Lung (tissue), 16 donors: ENCODE results near the gene SCYGR6. TPM values are rescaled to one million over a fixed set of nuclear protein-coding genes. Genes with fewer than 3 reads are reported as not detected.

Experiments
- ATAC-seq: fragments of 200-7000 bp; cut with Tn5 transposase; one replicate; pipeline ENCODE4 v1.9.1; 2020; ENCODE audit warnings: moderate number of reproducible peaks; ENCODE audit not compliant: insufficient read depth, low FRiP score
- DNase-seq, 3 donors: peaks; one replicate each; pipeline ENCODE4 v3.0.0-alpha.2; 2013 to 2017
- H3K27ac ChIP-seq, 2 donors: one replicate each; pipeline ENCODE4 v1.5.1; 2013; ENCODE audit warnings: mild to moderate bottlenecking in 2 of 2, moderate library complexity in 2 of 2, control low read depth in 1 of 2, inconsistent platforms in 1 of 2, low read depth in 1 of 2, low read length in 1 of 2
- H3K27me3 ChIP-seq, 3 donors: one replicate each; pipeline ENCODE4 v1.5.1; 2013; ENCODE audit warnings: low read length in 2 of 3; ENCODE audit not compliant: control insufficient read depth in 3 of 3, insufficient read depth in 3 of 3
- H3K36me3 ChIP-seq, 4 donors: one replicate each; pipeline ENCODE4 v1.5.1; 2013; ENCODE audit warnings: low read length in 4 of 4, mild to moderate bottlenecking in 1 of 4, moderate library complexity in 1 of 4; ENCODE audit not compliant: control insufficient read depth in 4 of 4, insufficient read depth in 4 of 4
- H3K4me1 ChIP-seq, 5 donors: one replicate each; pipeline ENCODE4 v1.5.1; 2013; ENCODE audit warnings: low read length in 5 of 5, mild to moderate bottlenecking in 2 of 5, moderate library complexity in 1 of 5; ENCODE audit not compliant: control insufficient read depth in 5 of 5, insufficient read depth in 5 of 5
- H3K4me3 ChIP-seq: one replicate; pipeline ENCODE4 v1.5.1; 2013; ENCODE audit warnings: mild to moderate bottlenecking, control low read depth, moderate library complexity
- H3K9ac ChIP-seq, 2 donors: one replicate each; pipeline ENCODE4 v1.5.1; 2013; ENCODE audit warnings: low read length in 2 of 2, control low read depth in 1 of 2; ENCODE audit not compliant: insufficient read depth in 1 of 2
- H3K9me3 ChIP-seq, 4 donors: one replicate each; pipeline ENCODE4 v1.5.1; 2013; ENCODE audit warnings: low read length in 3 of 4, mild to moderate bottlenecking in 1 of 4, moderate library complexity in 1 of 4; ENCODE audit not compliant: control insufficient read depth in 4 of 4, insufficient read depth in 3 of 4
- WGBS, 2 donors: extraction: QIAGEN DNeasy Blood & Tissue Kit; methylation state at CpG; one replicate each; pipeline ENCODE4 v1.1.7; 2013; 5-methylcytosine and 5-hydroxymethylcytosine counted together
- long read RNA-seq, 5 donors: transcript quantifications; one replicate each; lab custom pipeline, GENCODE V29; 2026
- polyA plus RNA-seq, 2 donors: library from polyadenylated mRNA; stranded (reverse); fragments of 200-250 nt; gene quantifications; one replicate each; pipeline ENCODE4 v1.2.1, GENCODE V29; 2013
- total RNA-seq, 2 donors: library from RNA; depleted of rRNA in 1 of 2; stranded (reverse); fragments of >200 nt in 1 of 2; gene quantifications; one replicate each; pipeline ENCODE4 v1.2.1, GENCODE V29; 2014 to 2021
- TF ChIP-seq, protein P1 (sequence below): IDR thresholded peaks from 2 replicates; pipeline ENCODE4 v1.5.1; 2012; ENCODE audit warnings: mild to moderate bottlenecking; ENCODE audit errors: control extremely low read depth, extremely low read depth
- donor health status: control.
- donor health status: control.
- donor health status: Bipolar disorder and iron deficiency.
- donor health status: healthy.
- donor health status: DM: yes; HTN: yes; CAD: no.

Gene SCYGR6, protein sequence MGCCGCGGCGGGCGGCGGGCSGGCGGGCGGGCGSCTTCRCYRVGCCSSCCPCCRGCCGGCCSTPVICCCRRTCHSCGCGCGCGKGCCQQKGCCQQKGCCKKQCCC
- total RNA-seq (not detected), polyA plus RNA-seq (not detected)
- long read RNA-seq, donor 1, partial matches to known transcripts: 0 of 1 reads
- long read RNA-seq, donor 1, other reads (novel, unspliced or antisense): 0 of 1 reads
- long read RNA-seq, donor 2: 0 reads
- long read RNA-seq, donor 3: 0 reads
- long read RNA-seq, donor 4: 0 reads
- long read RNA-seq, donor 5: 0 reads

DNA sequence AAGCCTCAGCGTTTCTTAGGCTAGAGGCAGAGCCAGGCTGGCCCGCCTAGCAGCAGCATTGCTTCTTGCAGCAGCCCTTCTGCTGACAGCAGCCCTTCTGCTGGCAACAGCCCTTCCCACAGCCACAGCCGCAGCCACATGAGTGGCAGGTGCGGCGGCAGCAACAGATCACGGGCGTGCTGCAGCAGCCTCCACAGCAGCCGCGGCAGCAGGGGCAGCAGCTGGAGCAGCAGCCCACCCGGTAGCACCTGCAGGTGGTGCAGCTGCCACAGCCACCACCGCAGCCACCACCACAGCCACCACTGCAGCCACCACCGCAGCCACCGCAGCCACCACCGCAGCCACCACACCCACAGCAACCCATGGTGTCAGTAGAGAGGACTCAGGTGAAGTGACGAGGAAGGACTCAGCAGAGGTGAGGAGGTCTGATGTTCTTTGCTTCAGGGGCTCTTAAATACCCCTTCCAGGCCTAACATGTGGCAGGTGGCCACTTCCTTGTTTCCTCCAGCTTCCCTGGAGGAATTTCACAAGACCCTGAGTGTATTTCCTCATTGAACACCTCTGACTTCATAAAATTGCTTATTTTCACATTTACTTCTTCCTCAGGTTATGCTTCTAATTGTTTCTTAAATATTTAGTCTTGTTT, at the start of gene SCYGR6:
SCYGR6 (minus strand) TSS at position 364 of the 646 bp plus-strand sequence; CDS start at position 364, 0 bp downstream.
- Histone ChIP-seq H3K4me3 (no peak within 1 kb of the TSS), H3K4me1 (peaks cover 0 to 8% (median 0%) of the 10 kb centered on the region in 5 donors), H3K27me3 (no peaks in the 10 kb centered on the region), H3K9me3 (no peaks in the 10 kb centered on the region), H3K36me3 (no peaks in the 10 kb centered on the region), H3K9ac (no peak within 1 kb of the TSS), H3K27ac (no peak within 1 kb of the TSS)
- DNase-seq: no peak
- WGBS, 2 donors: 87 to 95% methylated on average over 10 to 15 of the region's 15 CpGs
- ATAC-seq: no peak
- TF ChIP-seq, protein P1, sequence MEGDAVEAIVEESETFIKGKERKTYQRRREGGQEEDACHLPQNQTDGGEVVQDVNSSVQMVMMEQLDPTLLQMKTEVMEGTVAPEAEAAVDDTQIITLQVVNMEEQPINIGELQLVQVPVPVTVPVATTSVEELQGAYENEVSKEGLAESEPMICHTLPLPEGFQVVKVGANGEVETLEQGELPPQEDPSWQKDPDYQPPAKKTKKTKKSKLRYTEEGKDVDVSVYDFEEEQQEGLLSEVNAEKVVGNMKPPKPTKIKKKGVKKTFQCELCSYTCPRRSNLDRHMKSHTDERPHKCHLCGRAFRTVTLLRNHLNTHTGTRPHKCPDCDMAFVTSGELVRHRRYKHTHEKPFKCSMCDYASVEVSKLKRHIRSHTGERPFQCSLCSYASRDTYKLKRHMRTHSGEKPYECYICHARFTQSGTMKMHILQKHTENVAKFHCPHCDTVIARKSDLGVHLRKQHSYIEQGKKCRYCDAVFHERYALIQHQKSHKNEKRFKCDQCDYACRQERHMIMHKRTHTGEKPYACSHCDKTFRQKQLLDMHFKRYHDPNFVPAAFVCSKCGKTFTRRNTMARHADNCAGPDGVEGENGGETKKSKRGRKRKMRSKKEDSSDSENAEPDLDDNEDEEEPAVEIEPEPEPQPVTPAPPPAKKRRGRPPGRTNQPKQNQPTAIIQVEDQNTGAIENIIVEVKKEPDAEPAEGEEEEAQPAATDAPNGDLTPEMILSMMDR: no peak

DNA sequence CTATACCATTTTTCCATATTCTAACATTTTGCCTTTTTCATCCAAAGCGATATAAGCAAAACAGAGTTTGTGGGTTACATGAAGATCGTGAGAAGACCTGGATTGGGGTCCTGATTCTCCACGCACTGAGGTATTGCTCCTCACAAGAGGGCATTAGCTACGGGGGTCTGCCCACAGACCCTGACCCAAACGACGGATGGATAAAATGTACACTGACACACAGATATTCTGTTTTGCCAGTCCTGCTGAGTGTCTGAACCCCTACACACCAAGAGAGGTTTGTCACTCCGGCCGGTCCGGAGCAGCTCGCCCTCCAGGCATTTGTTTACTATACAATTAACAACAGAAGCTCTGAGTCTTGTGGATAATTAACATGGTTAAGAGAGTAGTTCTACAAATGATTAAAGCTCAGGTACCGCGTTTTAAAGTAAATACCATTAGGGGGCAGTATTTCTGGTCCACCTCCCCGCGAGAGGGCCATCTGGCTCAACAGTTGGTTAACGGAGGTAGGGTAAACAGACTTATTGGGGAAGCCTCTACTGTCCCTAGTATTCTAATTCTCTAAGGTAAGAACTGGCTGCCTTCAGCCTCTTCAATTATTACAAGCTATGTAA, 49.6 kb upstream of the SCYGR6 start:
- Histone ChIP-seq H3K9me3 (no peaks in the 10 kb centered on the region), H3K36me3 (no peaks in the 10 kb centered on the region), H3K4me1 (peaks cover 0 to 6% (median 0%) of the 10 kb centered on the region in 5 donors), H3K27me3 (no peaks in the 10 kb centered on the region), H3K4me3 (no peak overlapping the region), H3K27ac (no peak overlapping the region), H3K9ac (no peak overlapping the region)
- ATAC-seq (no peak), DNase-seq (no peak)
- 59% methylated on average over 15 of the region's 15 CpGs for WGBS, 2 donors
- TF ChIP-seq, protein P1: no peak

DNA sequence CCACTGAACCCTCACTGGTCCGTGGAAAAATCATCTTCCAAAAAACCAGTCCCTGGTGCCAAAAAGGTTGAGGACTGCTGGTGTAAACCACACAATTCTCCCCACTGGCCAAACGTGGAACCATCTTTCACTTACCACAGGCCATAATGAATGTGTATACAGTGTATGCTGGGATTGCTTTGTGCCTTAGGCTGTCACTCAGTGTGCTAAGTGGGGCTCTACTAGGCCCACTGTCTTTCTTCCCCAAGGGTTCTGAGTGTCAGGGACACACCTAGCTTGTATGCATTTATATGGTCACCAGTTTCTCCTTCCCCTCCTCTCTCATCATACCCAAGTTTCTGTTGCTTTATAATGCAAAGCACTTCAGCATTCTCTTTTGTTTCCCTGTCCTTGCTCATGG, 48.4 kb upstream of the SCYGR6 start:
- Histone ChIP-seq H3K36me3 (no peaks in the 10 kb centered on the region), H3K27ac (no peak overlapping the region), H3K27me3 (no peaks in the 10 kb centered on the region), H3K4me1 (peaks cover 0 to 6% (median 0%) of the 10 kb centered on the region in 5 donors), H3K4me3 (no peak overlapping the region), H3K9me3 (no peaks in the 10 kb centered on the region), H3K9ac (no peak overlapping the region)
- DNase-seq (no peak), ATAC-seq (no peak)
- TF ChIP-seq, protein P1: no peak
- WGBS, 2 donors: 52 to 76% methylated on average over 2 of the region's 2 CpGs
